HepG2 (cell line): Measurements from ENCODE around the gene RANBP3. TPM values are rescaled to one million over a fixed set of nuclear protein-coding genes. Genes with fewer than 3 reads are reported as not detected.

ENCODE experiments used
- ATAC-seq: fragments of 200-7000 bp; cut with Tn5 transposase; 3 replicates; pipeline ENCODE4 v1.9.1; 2020; ENCODE audit warnings: mild to moderate bottlenecking, moderate library complexity
- BruUV-seq: library from RNA; stranded (reverse); fragments of 400-500 nt; replicated peaks from 2 replicates; lab custom pipeline; 2021; lab: Mats Ljungman, UMichigan
- CTCF ChIA-PET: fragments of 300-600 bp; formaldehyde crosslinking; extraction: SDS; loops from one replicate; lab custom pipeline; 2021; ENCODE audit warnings: low total read pairs, inconsistent platforms, low intra/inter-chr PET ratio; lab: Yijun Ruan, JAX
- POLR2A ChIA-PET: fragments of 350-600 bp; sonication (Branson Sonifier 250); formaldehyde crosslinking; loops from one replicate; lab custom pipeline; 2020; ENCODE audit warnings: antibody characterized with exemption, inconsistent platforms; lab: Yijun Ruan, JAX
- DNase-seq: peaks from one replicate; pipeline ENCODE4 v3.0.0-alpha.2; 2015; ENCODE audit warnings: low spot score
- FAIRE-seq: peaks from 3 replicates; lab custom pipeline; 2011; peaks lifted over from hg19 to GRCh38; lab: Jason Lieb, UNC
- H2AFZ ChIP-seq: one replicate; pipeline ENCODE4 v1.6.1; 2011; ENCODE audit warnings: low read length, inconsistent platforms
- H3K27ac ChIP-seq: fragments of 300-600 bp; 3 replicates; pipeline ENCODE4 v1.8.0; 2011; ENCODE audit warnings: mixed run types, mild to moderate bottlenecking, mixed read lengths, low read length, inconsistent platforms; ENCODE audit not compliant: insufficient read depth; ENCODE audit errors: extremely low read length
- H3K27me3 ChIP-seq, 2 experiments: fragments of 200-600 bp in 1 of 2; 2 replicates in 1 of 2; 3 replicates in 1 of 2; pipeline versions ENCODE4 v1.6.0 to v1.8.0; 2011; ENCODE audit warnings: low read length in 2 of 2, mild to moderate bottlenecking in 2 of 2, moderate library complexity in 2 of 2, inconsistent platforms in 1 of 2; ENCODE audit not compliant: insufficient read depth in 2 of 2, control insufficient read depth in 1 of 2
- H3K36me3 ChIP-seq, 2 experiments: fragments of 200-600 bp in 1 of 2; replicated peaks in 1 of 2; 2 replicates in 1 of 2; 3 replicates in 1 of 2; pipeline versions ENCODE4 v1.5.1 to v1.8.0; 2011; ENCODE audit warnings: low read length in 2 of 2, inconsistent platforms in 1 of 2; ENCODE audit not compliant: insufficient read depth in 2 of 2, control insufficient read depth in 1 of 2
- H3K4me1 ChIP-seq: 2 replicates; pipeline ENCODE4 v1.5.1; 2012; ENCODE audit warnings: low read length, inconsistent platforms; ENCODE audit not compliant: insufficient read depth
- H3K4me2 ChIP-seq: 2 replicates; pipeline ENCODE4 v1.6.0; 2011; ENCODE audit warnings: low read depth, low read length, inconsistent platforms
- H3K4me3 ChIP-seq, 3 experiments: fragments of 200-600 bp in 1 of 3; sonication (generic), shearing (Covaris generic) in 1 of 3; replicated peaks in 1 of 3; 2 replicates each; pipeline ENCODE4 v1.5.1; 2011 to 2016; ENCODE audit warnings: low read length in 3 of 3, inconsistent platforms in 2 of 3, low read depth in 2 of 3, mild to moderate bottlenecking in 2 of 3, control low read depth in 1 of 3, mixed read lengths in 1 of 3; ENCODE audit not compliant: insufficient read depth in 1 of 3
- H3K79me2 ChIP-seq: one replicate; pipeline ENCODE4 v1.6.1; 2011; ENCODE audit warnings: low read length, inconsistent platforms; ENCODE audit not compliant: insufficient read depth
- H3K9ac ChIP-seq: 2 replicates; pipeline ENCODE4 v1.6.0; 2011; ENCODE audit warnings: mild to moderate bottlenecking, low read depth, low read length, inconsistent platforms; ENCODE audit not compliant: insufficient read depth
- H3K9me3 ChIP-seq: 2 replicates; pipeline ENCODE4 v1.5.1; 2012; ENCODE audit warnings: mild to moderate bottlenecking, low read length
- H4K20me1 ChIP-seq: 2 replicates; pipeline ENCODE4 v1.6.0; 2011; ENCODE audit warnings: inconsistent platforms, mild to moderate bottlenecking, low read length, moderate library complexity; ENCODE audit not compliant: insufficient read depth
- CCAR2 ChIP-seq: fragments of 200-400 bp; formaldehyde crosslinking; optimal IDR thresholded peaks from 2 replicates; pipeline ENCODE3; 2018; ENCODE audit warnings: low read depth, mild to moderate bottlenecking, low read length, moderate library complexity
- GTF2F1 ChIP-seq: fragments of 150-350 bp; IDR thresholded peaks from 2 replicates; pipeline ENCODE4 v1.6.1; 2014; ENCODE audit warnings: low read length
- HMG20B ChIP-seq: conservative IDR thresholded peaks from 2 replicates; pipeline ENCODE4 v1.6.1; 2016; ENCODE audit warnings: missing genetic modification reagents, missing compliant biosample characterization
- MAFG ChIP-seq: sonication (generic); formaldehyde crosslinking; IDR thresholded peaks from 2 replicates; pipeline ENCODE4 v1.5.1; 2020; ENCODE audit warnings: mild to moderate bottlenecking, missing genetic modification reagents
- MLLT10 ChIP-seq: sonication (generic); formaldehyde crosslinking; IDR thresholded peaks from 2 replicates; pipeline ENCODE4 v1.4.0; 2020; ENCODE audit warnings: missing genetic modification reagents
- SAP130 ChIP-seq: IDR thresholded peaks from 2 replicates; pipeline ENCODE4 v1.6.1; 2016; ENCODE audit warnings: low read depth
- SMARCC2 ChIP-seq: fragments of 450-650 bp; IDR thresholded peaks from 2 replicates; pipeline ENCODE4 v1.6.1; 2017; ENCODE audit warnings: antibody characterized with exemption, mild to moderate bottlenecking
- SRSF4 ChIP-seq: fragments of 200-400 bp; formaldehyde crosslinking; IDR thresholded peaks from one replicate; pipeline ENCODE4 v1.6.1; 2018; ENCODE audit warnings: mild to moderate bottlenecking, low read depth, low read length, moderate library complexity; ENCODE audit not compliant: poor library complexity, severe bottlenecking
- SSRP1 ChIP-seq: IDR thresholded peaks from 2 replicates; pipeline ENCODE4 v1.6.1; 2016; ENCODE audit warnings: control low read depth
- TARDBP ChIP-seq: sonication (generic); formaldehyde crosslinking; IDR thresholded peaks from 2 replicates; pipeline ENCODE4 v1.8.0; 2022; ENCODE audit warnings: mild to moderate bottlenecking, missing genetic modification reagents
- THYN1 ChIP-seq: sonication (generic); formaldehyde crosslinking; IDR thresholded peaks from 2 replicates; pipeline ENCODE4 v1.8.1; 2023; ENCODE audit warnings: low read depth, mild to moderate bottlenecking, moderate library complexity, missing genetic modification reagents, borderline replicate concordance
- YEATS2 ChIP-seq: sonication (generic); formaldehyde crosslinking; IDR thresholded peaks from 2 replicates; pipeline ENCODE4 v1.4.0; 2020; ENCODE audit warnings: missing genetic modification reagents, borderline replicate concordance
- ZFYVE20 ChIP-seq: sonication (generic); formaldehyde crosslinking; IDR thresholded peaks from 2 replicates; pipeline ENCODE4 v1.8.0; 2023; ENCODE audit warnings: low read depth, mild to moderate bottlenecking, moderate library complexity, missing genetic modification reagents, borderline replicate concordance
- ZMAT3 ChIP-seq: sonication (generic); formaldehyde crosslinking; conservative IDR thresholded peaks from 2 replicates; pipeline ENCODE4 v1.7.0; 2021; ENCODE audit warnings: missing genetic modification reagents
- ZNF557 ChIP-seq: sonication (generic); formaldehyde crosslinking; IDR thresholded peaks from 2 replicates; pipeline ENCODE4 v1.4.0; 2020; ENCODE audit warnings: missing genetic modification reagents
- ZNF788 ChIP-seq: sonication (generic); formaldehyde crosslinking; IDR thresholded peaks from 2 replicates; pipeline ENCODE4 v1.5.0; 2020; ENCODE audit warnings: mild to moderate bottlenecking, missing genetic modification reagents, borderline replicate concordance
- ZSCAN29 ChIP-seq: sonication (generic); formaldehyde crosslinking; conservative IDR thresholded peaks from 2 replicates; pipeline ENCODE4 v1.4.0; 2020; ENCODE audit warnings: mild to moderate bottlenecking, missing genetic modification reagents
- WGBS: methylation state at CpG from one replicate; pipeline ENCODE4 v1.1.6; 2017; ENCODE audit warnings: low lambda C conversion rate; 5-methylcytosine and 5-hydroxymethylcytosine counted together
- in situ Hi-C: cut with HindIII; loops from 2 replicates; pipeline ENCODE4 v1.10.0; 2017; ENCODE audit warnings: low pct_unique_long_range_greater_than_20kb; ENCODE audit not compliant: extremely low pct_ligation_motif_present
- intact Hi-C: fragments of 100-400 bp; cut with micrococcal nuclease; formaldehyde crosslinking; loops from one replicate; pipeline ENCODE4 v1.10.0; 2022; ENCODE audit not compliant: unreplicated experiment
- polyA plus RNA-seq, 8 experiments: library from polyadenylated mRNA; depleted of rRNA in 3 of 8; stranded (reverse) in 7 of 8; unstranded in 1 of 8; fragments of >200 nt; fragmentation: Illumina TruSeq in 4 of 8; extraction: Trizol in 4 of 8; gene quantifications; 2 replicates each; pipeline versions ENCODE4 v1.2.1 to v1.2.3, GENCODE V29; 2011 to 2016; ENCODE audit warnings: low read depth in 4 of 8, missing spikeins in 1 of 8, mixed read lengths in 1 of 8; ENCODE audit not compliant: insufficient read depth in 1 of 8
- total RNA-seq, 5 experiments: library from RNA; depleted of rRNA; stranded (reverse); fragments of >200 nt; fragmentation: Illumina TruSeq; extraction: Trizol; gene quantifications; 2 replicates each; pipeline ENCODE4 v1.2.3, GENCODE V29; 2016; ENCODE audit warnings: low read depth in 1 of 5

Gene RANBP3
- total and polyA plus RNA-seq, 2 of the 13 experiments (the other 11 are each of a cell fraction or from before 2014, with no cell fraction given) = 39.5 to 149 TPM

GRCh38 chr19:6003976-6004375 lies 26.0 kb upstream of the RANBP3 start (continued):
- no peak for TF ChIP-seq CCAR2

GRCh38 chr19:6002591-6002990 lies 24.7 kb upstream of the RANBP3 start:
- no peak overlapping the region for H3K4me3 ChIP-seq
- in situ Hi-C loops = no loop called here
- TF ChIP-seq TARDBP (CRISPR knock-in tag) = no peak
- no peak for TF ChIP-seq ZSCAN29 (CRISPR knock-in tag)
- TF ChIP-seq THYN1 (CRISPR knock-in tag) = no peak
- TF ChIP-seq SSRP1 (CRISPR knock-in tag) = no peak
- no peak for TF ChIP-seq ZNF788 (CRISPR knock-in tag)
- no peak for TF ChIP-seq MLLT10 (CRISPR knock-in tag)
- TF ChIP-seq ZMAT3 (CRISPR knock-in tag) = no peak
- no peak for TF ChIP-seq SMARCC2
- TF ChIP-seq SRSF4 = no peak
- TF ChIP-seq MAFG = no peak
- no peak for TF ChIP-seq SAP130
- no peak for TF ChIP-seq ZFYVE20 (CRISPR knock-in tag)
- no peak for TF ChIP-seq YEATS2 (CRISPR knock-in tag)
- TF ChIP-seq HMG20B (CRISPR knock-in tag) = no peak
- no peak for TF ChIP-seq ZNF557 (CRISPR knock-in tag)
- no peak for TF ChIP-seq GTF2F1
- TF ChIP-seq, all 625 proteins: peak for 0
- FAIRE-seq (no peak), DNase-seq (no peak), ATAC-seq (no peak)
- BruUV-seq = no TSS peak
- Histone ChIP-seq H3K9ac (no peak overlapping the region), H3K4me2 (no peak overlapping the region), H2AFZ (no peak overlapping the region), H4K20me1 (no peaks in the 10 kb centered on the region), H3K27ac (no peak overlapping the region), H3K27me3 (no peaks in the 10 kb centered on the region; a peak in 2 of 5 replicates), H3K36me3 (no peaks in the 10 kb centered on the region), H3K4me1 (no peaks in the 10 kb centered on the region), H3K79me2 (no peaks in the 10 kb centered on the region), H3K9me3 (no peaks in the 10 kb centered on the region)
- intact Hi-C loops = no loop called here
- ChIA-PET POLR2A (no interaction called here), CTCF (no interaction called here)
- no CpG with 5 or more reads among the region's 26 CpGs for WGBS
